Keratinocyte (primary cell): ENCODE data around the gene CHMP4B. TPM values are rescaled to one million over a fixed set of nuclear protein-coding genes. Genes with fewer than 3 reads are reported as not detected.

Experiments
- DNase-seq: peaks from one replicate; pipeline ENCODE4 v3.0.0-alpha.2; 2011; ENCODE audit warnings: low read depth, missing footprints, low spot score
- FAIRE-seq: peaks from 2 replicates; lab custom pipeline; 2011; peaks lifted over from hg19 to GRCh38; lab: Jason Lieb, UNC
- H2AFZ ChIP-seq: 2 replicates; pipeline ENCODE4 v1.6.0; 2012; ENCODE audit warnings: low read length, control low read depth, inconsistent platforms; ENCODE audit not compliant: control insufficient read depth
- H3K27ac ChIP-seq: 2 replicates; pipeline ENCODE4 v1.5.1; 2011; ENCODE audit warnings: low read length; ENCODE audit not compliant: control insufficient read depth, insufficient read depth
- H3K27me3 ChIP-seq: 3 replicates; pipeline ENCODE4 v1.6.0; 2011; ENCODE audit warnings: low read length; ENCODE audit not compliant: control insufficient read depth, insufficient read depth; ENCODE audit errors: extremely low read depth
- H3K36me3 ChIP-seq, 2 experiments: 2 replicates in 1 of 2; 3 replicates in 1 of 2; pipeline ENCODE4 v1.5.1; 2011; ENCODE audit warnings: low read length in 2 of 2, mild to moderate bottlenecking in 1 of 2; ENCODE audit not compliant: control insufficient read depth in 2 of 2, insufficient read depth in 2 of 2; ENCODE audit errors: extremely low read depth in 1 of 2
- H3K4me1 ChIP-seq: 3 replicates; pipeline ENCODE4 v1.5.1; 2011; ENCODE audit warnings: low read length; ENCODE audit not compliant: control insufficient read depth, insufficient read depth; ENCODE audit errors: extremely low read depth
- H3K4me2 ChIP-seq: 3 replicates; pipeline ENCODE4 v1.6.0; 2011; ENCODE audit warnings: low read depth, low read length; ENCODE audit not compliant: control insufficient read depth, insufficient read depth; ENCODE audit errors: extremely low read depth
- H3K4me3 ChIP-seq, 3 experiments: fragments of 200-600 bp in 1 of 3; sonication (generic) in 1 of 3; 2 replicates in 2 of 3; 3 replicates in 1 of 3; pipeline ENCODE4 v1.5.1; 2011 to 2016; ENCODE audit warnings: low read length in 3 of 3, mild to moderate bottlenecking in 3 of 3, control low read depth in 2 of 3, inconsistent platforms in 1 of 3, low read depth in 1 of 3, mixed read lengths in 1 of 3, mixed run types in 1 of 3, moderate library complexity in 1 of 3; ENCODE audit not compliant: control insufficient read depth in 2 of 3, insufficient read depth in 2 of 3; ENCODE audit errors: extremely low read depth in 1 of 3
- H3K79me2 ChIP-seq: 2 replicates; pipeline ENCODE4 v1.6.0; 2012; ENCODE audit warnings: low read length; ENCODE audit not compliant: control insufficient read depth, insufficient read depth
- H3K9ac ChIP-seq: 3 replicates; pipeline ENCODE4 v1.6.0; 2011; ENCODE audit warnings: low read length; ENCODE audit not compliant: control insufficient read depth, insufficient read depth; ENCODE audit errors: extremely low read depth
- H3K9me1 ChIP-seq: 3 replicates; pipeline ENCODE4 v1.6.0; 2011; ENCODE audit warnings: low read length; ENCODE audit not compliant: control insufficient read depth, insufficient read depth; ENCODE audit errors: extremely low read depth
- H3K9me3 ChIP-seq: 2 replicates; pipeline ENCODE4 v1.5.1; 2012; ENCODE audit warnings: low read depth, low read length; ENCODE audit not compliant: control insufficient read depth
- H4K20me1 ChIP-seq: 3 replicates; pipeline ENCODE4 v1.6.0; 2011; ENCODE audit warnings: low read length; ENCODE audit not compliant: control insufficient read depth, insufficient read depth; ENCODE audit errors: extremely low read depth
- CTCF ChIP-seq, 3 experiments: IDR thresholded peaks in 1 of 3; conservative IDR thresholded peaks in 1 of 3; optimal IDR thresholded peaks in 1 of 3; 2 replicates in 2 of 3; 3 replicates in 1 of 3; pipeline versions ENCODE3 to v1.5.1; 2011; ENCODE audit warnings: low read length in 3 of 3, mild to moderate bottlenecking in 3 of 3, moderate library complexity in 2 of 3, control low read depth in 1 of 3, inconsistent platforms in 1 of 3; ENCODE audit not compliant: insufficient read depth in 2 of 3; ENCODE audit errors: extremely low read depth in 1 of 3
- EZH2 ChIP-seq: IDR thresholded peaks from one replicate; pipeline ENCODE4 v1.6.1; 2012; ENCODE audit warnings: inconsistent platforms, mild to moderate bottlenecking, low read length, moderate library complexity
- dilution Hi-C: fragments of 300-500 bp; cut with MboI; formaldehyde crosslinking; loops from one replicate; pipeline ENCODE4 v1.7.0; 2020; ENCODE audit warnings: low sequenced_read_pairs; ENCODE audit not compliant: extremely low pct_ligation_motif_present
- polyA plus RNA-seq, 5 experiments: library from polyadenylated mRNA; depleted of rRNA in 3 of 5; stranded (reverse) in 3 of 5; stranded (forward) in 1 of 5; unstranded in 1 of 5; fragments of >200 nt; gene quantifications; 1 replicate in 1 of 5; 2 replicates in 3 of 5; 3 replicates in 1 of 5; pipeline versions ENCODE4 v1.2.1 to v1.2.3, GENCODE V29; 2011 to 2012; ENCODE audit warnings: missing spikeins in 2 of 5, low read depth in 1 of 5, low replicate concordance in 1 of 5

Gene CHMP4B
- polyA plus RNA-seq, 1 donor (not counting 4 experiments of a cell fraction or from before 2014, with no cell fraction given), result 72.2 TPM

GRCh38 chr20:33821270-33821836 lies 10.2 kb downstream of the CHMP4B start:
- Histone ChIP-seq H3K4me1 (no peaks in the 10 kb centered on the region), H3K4me2 (no peak overlapping the region), H4K20me1 (peaks cover 40% of the 10 kb centered on the region)

GRCh38 chr20:33822423-33822822 lies 11.3 kb downstream of the CHMP4B start:
- H3K9ac ChIP-seq, result no peak overlapping the region
- H3K9me1 ChIP-seq, result peaks cover 9% of the 10 kb centered on the region
- H3K27ac ChIP-seq, result no peak overlapping the region
- TF ChIP-seq CTCF (optimal IDR thresholded peaks at IDR 0.05 in 1 of 3, IDR thresholded peaks at IDR 0.05 in 1 of 3, conservative IDR thresholded peaks at IDR 0.05 in 1 of 3; ENCODE audit: extremely low read depth in 1 of 3, insufficient read depth in 2 of 3, low read length in 3 of 3), result no peak
- TF ChIP-seq EZH2, result no peak
- no peak overlapping the region for H2AFZ ChIP-seq
- H3K4me2 ChIP-seq, result no peak overlapping the region
- H3K36me3 ChIP-seq, result peaks cover 5 to 16% of the 10 kb centered on the region in 2 experiments
- FAIRE-seq (no peak), DNase-seq (no peak)
- peaks cover 37% of the 10 kb centered on the region for H4K20me1 ChIP-seq
- no peak overlapping the region for H3K4me3 ChIP-seq
- dilution Hi-C loops, result no loop called here
- no peaks in the 10 kb centered on the region for H3K4me1 ChIP-seq
- no peaks in the 10 kb centered on the region for H3K27me3 ChIP-seq
- no peaks in the 10 kb centered on the region for H3K9me3 ChIP-seq
- peaks cover 94% of the 10 kb centered on the region for H3K79me2 ChIP-seq

More at GRCh38 chr20:33821270-33821836, 10.2 kb downstream of the CHMP4B start:
- Histone ChIP-seq H2AFZ (no peak overlapping the region), H3K9ac (no peak overlapping the region), H3K4me3 (no peak overlapping the region), H3K9me3 (no peaks in the 10 kb centered on the region), H3K36me3 (peaks cover 5 to 16% of the 10 kb centered on the region in 2 experiments), H3K27me3 (no peaks in the 10 kb centered on the region), H3K79me2 (peaks cover 94% of the 10 kb centered on the region), H3K9me1 (peaks cover 4% of the 10 kb centered on the region), H3K27ac (no peak overlapping the region)
- TF ChIP-seq EZH2 (no peak), CTCF (optimal IDR thresholded peaks at IDR 0.05 in 1 of 3, IDR thresholded peaks at IDR 0.05 in 1 of 3, conservative IDR thresholded peaks at IDR 0.05 in 1 of 3; ENCODE audit: extremely low read depth in 1 of 3, insufficient read depth in 2 of 3, low read length in 3 of 3) (no peak)
- FAIRE-seq (no peak), DNase-seq (no peak)
- dilution Hi-C loops, result no loop called here
